ENCODE measurements around the gene TMPRSS11A.

TMPRSS11A gene

GRCh38 chr4:67912080-67912479 lies 51.2 kb downstream of the TMPRSS11A start:
- no peak for DNase-seq (ENCODE audit: low spot score)

GRCh38 chr4:67911638-67912037 lies 51.7 kb downstream of the TMPRSS11A start:
- DNase-seq (ENCODE audit: low spot score): no peak

- DNase-seq (ENCODE audit: low spot score): no peak
Observed at GRCh38 chr4:67911141-67911540, 52.2 kb downstream of the TMPRSS11A start.

- no peak for DNase-seq (ENCODE audit: low spot score)
Observed at GRCh38 chr4:67910585-67910905, 52.7 kb downstream of the TMPRSS11A start.

GRCh38 chr4:67909905-67910584 lies 53.2 kb downstream of the TMPRSS11A start:
- peak; percentile 37 for DNase-seq (ENCODE audit: low spot score)

GRCh38 chr4:67907650-67908049 lies 55.6 kb downstream of the TMPRSS11A start:
- no peak for DNase-seq (ENCODE audit: low spot score)

GRCh38 chr4:67899096-67899495 lies 64.2 kb downstream of the TMPRSS11A start:
- no peak for DNase-seq (ENCODE audit: low spot score)

- DNase-seq (ENCODE audit: low spot score): no peak
Observed at GRCh38 chr4:67897686-67898085, 65.6 kb downstream of the TMPRSS11A start.

GRCh38 chr4:67896421-67897065 lies 66.8 kb downstream of the TMPRSS11A start:
- no peak for DNase-seq (ENCODE audit: low spot score)

- DNase-seq (ENCODE audit: low spot score): no peak
Observed at GRCh38 chr4:67894659-67895058, 68.6 kb downstream of the TMPRSS11A start.

GRCh38 chr4:67892905-67893304 lies 70.4 kb downstream of the TMPRSS11A start:
- DNase-seq (ENCODE audit: low spot score): no peak

- no peak for DNase-seq (ENCODE audit: low spot score)
Observed at GRCh38 chr4:67892253-67892652, 71.0 kb downstream of the TMPRSS11A start.

- no peak for DNase-seq (ENCODE audit: low spot score)
Observed at GRCh38 chr4:67891645-67892044, 71.6 kb downstream of the TMPRSS11A start.

- no peak for DNase-seq (ENCODE audit: low spot score)
Observed at GRCh38 chr4:67886281-67886680, 77.0 kb downstream of the TMPRSS11A start.

- no peak for DNase-seq (ENCODE audit: low spot score)
Observed at GRCh38 chr4:67885762-67886161, 77.5 kb downstream of the TMPRSS11A start.

- DNase-seq (ENCODE audit: low spot score): no peak
Observed at GRCh38 chr4:67884701-67885100, 78.6 kb downstream of the TMPRSS11A start.

- DNase-seq (ENCODE audit: low spot score): no peak
Observed at GRCh38 chr4:67883902-67884301, 79.4 kb downstream of the TMPRSS11A start, which contains the start of gene TMPRSS11D. Gene TMPRSS11D, minus strand, starts transcription at chr4:67884002. Its CDS starts 69 bp downstream, at chr4:67883933.

GRCh38 chr4:67883458-67883857 lies 79.8 kb downstream of the TMPRSS11A start:
- DNase-seq (ENCODE audit: low spot score): no peak

GRCh38 chr4:67880866-67881610 lies 82.3 kb downstream of the TMPRSS11A start:
- no peak for DNase-seq (ENCODE audit: low spot score)

GRCh38 chr4:67879486-67879885 lies 83.8 kb downstream of the TMPRSS11A start:
- DNase-seq (ENCODE audit: low spot score): no peak

- no peak for DNase-seq (ENCODE audit: low spot score)
Observed at GRCh38 chr4:67877086-67877485, 86.2 kb downstream of the TMPRSS11A start.

GRCh38 chr4:67874986-67875385 lies 88.3 kb downstream of the TMPRSS11A start:
- DNase-seq (ENCODE audit: low spot score): no peak

GRCh38 chr4:67873116-67873515 lies 90.2 kb downstream of the TMPRSS11A start:
- DNase-seq (ENCODE audit: low spot score): no peak
